Immature natural killer cell (primary cell): ENCODE results near the gene TMEM184B. TPM values are rescaled to one million over a fixed set of nuclear protein-coding genes. Genes with fewer than 3 reads are reported as not detected.
A peak's percentile ranks its signal among the peaks of the same experiment; 100 is the strongest.

Experiments used
- DNase-seq, 3 donors: peaks; one replicate each; pipeline ENCODE4 v3.0.0; 2022; ENCODE audit warnings: mixed read lengths in 1 of 3
- H3K27ac Mint-ChIP-seq, 6 donors: one replicate each; pipeline ENCODE4 v1.8.0; 2020; ENCODE audit warnings: mixed read lengths in 6 of 6, mild to moderate bottlenecking in 5 of 6, inconsistent platforms in 4 of 6, moderate library complexity in 3 of 6
- H3K27me3 Mint-ChIP-seq, 3 donors: one replicate each; pipeline ENCODE4 v1.8.0; 2020 to 2021; ENCODE audit warnings: low read depth in 3 of 3, mild to moderate bottlenecking in 3 of 3, mixed read lengths in 3 of 3, moderate library complexity in 3 of 3, inconsistent platforms in 1 of 3
- H3K36me3 Mint-ChIP-seq, 3 donors: one replicate each; pipeline ENCODE4 v1.8.0; 2020; ENCODE audit warnings: mixed read lengths in 3 of 3, inconsistent platforms in 2 of 3, mild to moderate bottlenecking in 2 of 3
- H3K4me1 Mint-ChIP-seq, 2 donors: one replicate each; pipeline ENCODE4 v1.8.0; 2020; ENCODE audit warnings: inconsistent platforms in 2 of 2, mild to moderate bottlenecking in 2 of 2, mixed read lengths in 2 of 2, moderate library complexity in 1 of 2
- H3K4me3 Mint-ChIP-seq, 5 donors: one replicate each; pipeline ENCODE4 v1.8.0; 2020; ENCODE audit warnings: mild to moderate bottlenecking in 5 of 5, mixed read lengths in 5 of 5, inconsistent platforms in 3 of 5, moderate library complexity in 3 of 5
- H3K9me3 Mint-ChIP-seq, 6 donors: one replicate each; pipeline ENCODE4 v1.8.0; 2020; ENCODE audit warnings: mild to moderate bottlenecking in 6 of 6, mixed read lengths in 6 of 6, inconsistent platforms in 4 of 6, moderate library complexity in 3 of 6
- polyA plus RNA-seq, 3 donors: library from polyadenylated mRNA; unstranded; fragments of 300-500 nt; fragmentation: Illumina TruSeq; gene quantifications; one replicate each; pipeline ENCODE4 v1.2.3, GENCODE V29; 2021

The TMEM184B gene
- polyA plus RNA-seq, 3 donors from 2014 or later = 12.1 to 50.7 (median 30.3) TPM

GRCh38 chr22:38313384-38313955, 40.7 kb upstream of the TMEM184B start:
- Mint-ChIP-seq H3K9me3 (no peaks in the 10 kb centered on the region), H3K4me3 (peak overlapping the region in 3 of 5 donors; percentile 13 to 41 (median 22)), H3K36me3 (no peaks in the 10 kb centered on the region), H3K27ac (peak overlapping the region; percentile 45 to 96 (median 81)), H3K4me1 (peaks cover 62 to 75% of the 10 kb centered on the region in 2 donors), H3K27me3 (peaks cover 0 to 10% (median 4%) of the 10 kb centered on the region in 3 donors)
- no peak for DNase-seq

DNA sequence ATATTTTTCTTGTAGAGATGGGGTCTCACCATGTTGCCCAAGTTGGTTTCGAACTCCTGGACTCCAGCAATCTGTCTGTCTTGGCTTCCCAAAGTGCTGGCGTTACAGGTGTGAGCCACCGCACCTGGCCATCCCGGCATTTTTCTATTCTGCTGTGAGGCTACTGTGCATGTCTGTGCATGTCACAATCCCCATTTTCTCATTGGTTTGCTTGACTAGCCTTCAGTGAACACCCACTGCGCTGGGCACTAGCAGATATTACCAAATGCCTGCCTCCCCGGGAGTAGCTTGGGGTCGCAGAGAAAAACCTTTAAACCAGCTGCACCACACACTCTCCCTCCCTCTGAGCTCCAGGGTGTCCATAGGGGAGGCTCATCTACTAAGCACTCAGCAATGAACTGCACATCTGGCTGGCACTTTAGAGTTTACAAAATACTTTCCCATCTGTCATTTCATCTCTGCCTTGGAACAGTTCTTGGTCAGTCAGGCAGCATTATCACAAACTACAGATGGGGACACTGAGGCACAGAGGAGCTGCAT, 39.5 kb upstream of the TMEM184B start:
- H3K4me1 Mint-ChIP-seq = peaks cover 57 to 72% of the 10 kb centered on the region in 2 donors
- H3K36me3 Mint-ChIP-seq = no peaks in the 10 kb centered on the region
- H3K27ac Mint-ChIP-seq = peak overlapping the region in 3 of 6 donors; percentile 25 to 60 (median 52)
- H3K27me3 Mint-ChIP-seq = peaks cover 0 to 11% (median 4%) of the 10 kb centered on the region in 3 donors
- no peak for DNase-seq
- H3K9me3 Mint-ChIP-seq = no peaks in the 10 kb centered on the region
- no peak overlapping the region for H3K4me3 Mint-ChIP-seq

- peak overlapping the region in 2 of 6 donors; percentile 37 to 59 for H3K27ac Mint-ChIP-seq
- H3K4me3 Mint-ChIP-seq = no peak overlapping the region
- peaks cover 57 to 75% of the 10 kb centered on the region in 2 donors for H3K4me1 Mint-ChIP-seq
- DNase-seq = no peak
- H3K36me3 Mint-ChIP-seq = no peaks in the 10 kb centered on the region
- H3K27me3 Mint-ChIP-seq = peaks cover 0 to 8% (median 2%) of the 10 kb centered on the region in 3 donors
- H3K9me3 Mint-ChIP-seq = no peaks in the 10 kb centered on the region
These were observed 38.5 kb upstream of the TMEM184B start for GRCh38 chr22:38311323-38311620.

DNA sequence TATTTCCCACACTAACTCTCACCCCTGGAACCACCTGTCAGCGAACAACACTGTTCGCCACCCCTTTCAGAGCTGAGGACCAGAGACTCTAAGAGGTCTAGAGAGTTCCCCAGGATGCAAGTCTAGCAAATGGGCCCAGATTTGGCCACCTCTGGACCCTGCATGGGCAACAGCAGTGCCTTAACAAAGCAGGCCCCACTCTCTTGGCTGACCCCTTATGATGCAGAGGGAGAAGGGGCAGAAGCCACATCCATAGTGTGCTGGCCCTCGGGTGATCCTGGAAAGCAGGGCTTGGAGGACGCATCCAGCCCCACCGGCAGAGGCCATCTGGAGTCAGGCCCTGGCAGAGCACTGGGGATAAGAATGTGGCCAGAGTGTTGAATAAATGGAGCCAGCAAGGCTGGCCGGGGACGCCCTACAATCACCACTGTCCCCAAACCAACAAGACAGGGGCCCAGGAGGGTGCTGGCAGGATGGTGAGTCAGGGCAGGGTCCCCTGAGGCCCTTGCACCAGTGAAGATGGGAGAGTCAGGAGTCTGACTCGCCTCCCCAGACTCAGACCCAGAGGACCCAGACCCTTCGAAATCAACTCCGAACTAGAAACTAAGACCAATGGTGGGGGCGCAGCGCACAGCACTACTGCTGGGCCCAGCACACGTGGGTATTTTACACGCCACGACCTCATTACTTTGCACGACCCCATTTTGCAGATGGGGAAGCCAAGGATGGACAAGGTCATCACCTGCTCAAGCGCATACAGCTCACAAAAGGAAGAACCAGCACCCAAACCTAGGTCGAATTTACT, 37.9 kb upstream of the TMEM184B start:
- Mint-ChIP-seq H3K36me3 (no peaks in the 10 kb centered on the region), H3K27me3 (peaks cover 0 to 8% (median 0%) of the 10 kb centered on the region in 3 donors), H3K4me3 (no peak overlapping the region), H3K4me1 (peaks cover 57 to 75% of the 10 kb centered on the region in 2 donors), H3K27ac (peak overlapping the region in 3 of 6 donors; percentile 13 to 59 (median 55)), H3K9me3 (no peaks in the 10 kb centered on the region)
- no peak for DNase-seq

GRCh38 chr22:38309614-38310517, 37.1 kb upstream of the TMEM184B start:
- Mint-ChIP-seq H3K27ac (peak overlapping the region in 2 of 6 donors; percentile 55 to 73), H3K27me3 (peaks cover 0 to 4% (median 0%) of the 10 kb centered on the region in 3 donors), H3K36me3 (no peaks in the 10 kb centered on the region), H3K4me3 (no peak overlapping the region), H3K9me3 (no peaks in the 10 kb centered on the region), H3K4me1 (peaks cover 54 to 75% of the 10 kb centered on the region in 2 donors)
- DNase-seq = no peak

DNA sequence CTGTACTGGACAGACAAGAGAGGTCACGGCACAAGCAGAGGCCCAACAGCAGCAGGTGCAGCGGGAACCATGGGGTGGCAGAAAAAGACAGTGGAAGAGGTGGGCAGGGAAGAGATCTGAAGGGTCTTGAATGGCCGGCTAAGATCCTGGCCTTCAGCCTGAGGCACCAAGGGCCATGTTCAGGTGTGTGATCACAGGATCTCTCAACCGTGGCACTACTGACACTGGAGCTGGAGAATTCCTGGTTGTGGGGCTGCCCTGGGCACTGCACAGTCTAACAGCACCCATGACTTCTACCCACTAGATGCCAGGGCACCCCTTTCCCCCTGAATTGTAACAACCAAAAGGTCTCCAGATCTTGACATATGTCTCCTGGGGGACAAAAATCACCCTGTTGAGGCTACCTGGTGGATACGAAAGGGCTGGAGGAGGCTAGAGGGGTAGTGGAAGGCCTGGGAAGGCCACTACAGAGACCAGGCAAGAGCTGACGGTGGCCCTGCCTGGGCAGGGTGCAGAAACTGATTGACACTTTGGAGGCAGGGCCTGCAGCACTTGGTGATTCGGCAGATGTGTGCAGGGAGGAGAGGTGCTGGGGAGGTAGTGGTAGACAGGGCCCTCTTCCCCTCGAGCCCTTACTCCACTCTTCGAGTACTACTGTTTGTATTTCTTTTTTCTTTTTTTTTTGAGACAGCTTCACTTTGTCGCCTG, 36.1 kb upstream of the TMEM184B start:
- no peaks in the 10 kb centered on the region for H3K36me3 Mint-ChIP-seq
- peaks cover 48 to 70% of the 10 kb centered on the region in 2 donors for H3K4me1 Mint-ChIP-seq
- H3K27ac Mint-ChIP-seq = peak overlapping the region in 2 of 6 donors; percentile 59 to 65
- H3K4me3 Mint-ChIP-seq = peak overlapping the region in 1 of 5 donors; percentile 21
- no peak for DNase-seq
- peaks cover 0 to 3% (median 0%) of the 10 kb centered on the region in 3 donors for H3K27me3 Mint-ChIP-seq
- H3K9me3 Mint-ChIP-seq = no peaks in the 10 kb centered on the region

DNA sequence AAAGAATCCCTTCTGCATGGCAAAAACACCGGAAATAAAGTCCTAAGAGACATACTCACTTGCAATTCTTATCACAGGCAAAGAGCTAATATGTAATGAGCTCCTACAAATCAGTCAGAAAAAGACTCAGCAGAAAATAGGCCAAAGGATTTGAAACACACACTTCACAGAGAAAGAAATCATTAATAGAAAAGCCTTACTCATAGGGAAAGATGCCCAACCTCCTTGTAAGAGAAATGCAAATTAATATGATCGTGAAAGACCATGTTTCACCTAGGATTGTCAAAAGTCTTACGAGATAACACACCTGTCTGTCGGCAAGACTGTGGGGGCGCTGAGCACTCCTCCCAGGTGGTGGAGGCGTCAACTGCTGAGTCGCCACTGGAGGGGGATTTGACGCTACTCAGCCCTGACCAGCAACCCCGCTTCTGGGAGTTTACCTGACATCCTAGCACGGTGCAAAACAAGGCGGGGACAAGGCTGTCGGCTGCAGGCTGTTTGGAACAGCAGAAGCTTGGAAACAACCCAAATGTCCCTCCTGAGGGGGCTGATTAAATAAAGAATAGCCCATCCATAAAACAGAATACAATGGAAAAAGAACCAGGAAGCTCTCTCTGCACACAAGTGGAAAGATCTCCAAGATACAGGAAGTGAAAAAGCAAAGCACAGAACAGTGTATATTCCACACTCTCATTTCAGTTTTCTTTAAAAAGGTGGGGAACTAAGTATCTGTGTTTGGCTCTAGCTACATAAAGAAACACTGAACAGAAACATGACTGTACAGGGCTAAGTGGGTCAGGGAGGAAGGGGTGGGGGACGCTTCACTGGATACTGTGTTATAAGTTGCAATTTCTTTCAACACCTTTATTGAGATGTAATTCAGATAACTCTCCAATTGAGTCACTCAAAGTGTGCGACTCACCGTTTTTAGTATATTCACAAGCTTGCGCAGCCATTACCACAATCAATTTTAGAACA, 33.0 kb upstream of the TMEM184B start:
- H3K27ac Mint-ChIP-seq = peak overlapping the region; percentile 43 to 79 (median 63)
- peaks cover 0 to 8% (median 4%) of the 10 kb centered on the region in 3 donors for H3K36me3 Mint-ChIP-seq
- peak overlapping the region in 3 of 5 donors; percentile 21 to 71 (median 51) for H3K4me3 Mint-ChIP-seq
- H3K9me3 Mint-ChIP-seq = no peaks in the 10 kb centered on the region
- peaks cover 0 to 4% (median 0%) of the 10 kb centered on the region in 3 donors for H3K27me3 Mint-ChIP-seq
- peak in 1 of 3 donors; percentile 14 for DNase-seq
- H3K4me1 Mint-ChIP-seq = peaks cover 22 to 48% of the 10 kb centered on the region in 2 donors

- Mint-ChIP-seq H3K27ac (no peak overlapping the region), H3K27me3 (peaks cover 0 to 4% (median 2%) of the 10 kb centered on the region in 3 donors), H3K36me3 (peaks cover 5 to 15% (median 13%) of the 10 kb centered on the region in 3 donors), H3K4me3 (no peak overlapping the region), H3K4me1 (peaks cover 22 to 41% of the 10 kb centered on the region in 2 donors), H3K9me3 (no peaks in the 10 kb centered on the region)
- no peak for DNase-seq
These were observed 31.7 kb upstream of the TMEM184B start for GRCh38 chr22:38304526-38304925.

- DNase-seq = no peak
- Mint-ChIP-seq H3K9me3 (no peaks in the 10 kb centered on the region), H3K4me1 (peaks cover 20 to 39% of the 10 kb centered on the region in 2 donors), H3K36me3 (peaks cover 8 to 15% (median 13%) of the 10 kb centered on the region in 3 donors), H3K27ac (peak overlapping the region in 1 of 6 donors; percentile 30), H3K4me3 (no peak overlapping the region), H3K27me3 (peaks cover 0 to 6% (median 2%) of the 10 kb centered on the region in 3 donors)
These were observed 31.2 kb upstream of the TMEM184B start for GRCh38 chr22:38303974-38304373.

DNA sequence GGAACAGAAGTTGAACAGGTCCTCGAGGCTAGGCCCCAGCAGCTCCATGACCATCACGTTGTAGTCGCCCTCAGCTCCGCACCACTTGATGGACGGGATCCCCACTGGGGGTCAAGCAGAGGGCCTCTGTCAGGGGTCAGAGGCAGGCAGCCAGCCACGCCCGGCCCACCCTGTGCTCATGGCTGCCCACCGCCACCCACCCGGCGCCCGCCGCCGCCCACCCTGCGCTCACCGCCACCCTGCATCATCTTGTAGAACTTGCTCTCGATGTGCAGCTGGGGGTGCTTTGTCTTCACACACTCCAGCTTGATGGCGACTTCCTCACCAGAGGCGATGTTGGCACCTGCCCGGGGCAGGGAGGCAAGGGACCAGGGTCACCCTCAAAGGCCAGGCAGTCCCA, 30.1 kb upstream of the TMEM184B start:
- Mint-ChIP-seq H3K27me3 (peaks cover 0 to 4% (median 2%) of the 10 kb centered on the region in 3 donors), H3K4me1 (peaks cover 18 to 29% of the 10 kb centered on the region in 2 donors), H3K4me3 (no peak overlapping the region), H3K9me3 (no peaks in the 10 kb centered on the region), H3K36me3 (peaks cover 13 to 16% (median 15%) of the 10 kb centered on the region in 3 donors), H3K27ac (no peak overlapping the region)
- no peak for DNase-seq

DNA sequence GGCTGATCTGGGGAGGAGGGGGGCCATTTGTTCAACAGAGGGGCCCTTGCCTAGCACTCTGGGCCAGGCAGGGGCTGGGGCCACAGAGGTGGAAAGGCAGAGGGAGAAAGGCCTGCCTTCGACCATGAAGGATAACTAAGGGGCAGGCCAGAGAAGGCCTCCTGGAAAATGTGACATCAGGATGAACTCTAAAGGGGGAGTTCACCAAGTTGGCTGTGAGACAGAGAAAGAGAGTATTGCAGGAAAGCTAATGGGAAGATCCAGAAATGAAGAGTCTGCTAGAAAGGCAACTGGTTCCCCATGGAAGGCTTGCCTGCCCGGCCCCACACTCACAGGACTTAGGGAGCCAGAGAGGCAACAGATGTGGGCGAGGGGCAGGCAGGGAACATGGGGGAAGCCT, 28.1 kb upstream of the TMEM184B start:
- no peak for DNase-seq
- no peak overlapping the region for H3K4me3 Mint-ChIP-seq
- no peak overlapping the region for H3K27ac Mint-ChIP-seq

More for the DNA sequence above, 28.1 kb upstream of the TMEM184B start:
- Mint-ChIP-seq H3K27me3 (peaks cover 0 to 4% (median 2%) of the 10 kb centered on the region in 3 donors), H3K9me3 (no peaks in the 10 kb centered on the region), H3K4me1 (peaks cover 12 to 18% of the 10 kb centered on the region in 2 donors), H3K36me3 (peaks cover 13 to 16% (median 15%) of the 10 kb centered on the region in 3 donors)
